NCI-H1694 (cell line): ENCODE data around the gene DNAJB4.
"Not testable (repeated sequence)": the region's sequence is repeated elsewhere in the genome, so short reads cannot be mapped to it uniquely, and the experiment has no call there.

Source experiments
- DNase-seq: peaks from one replicate; lab custom pipeline; 2025; lab: John Stamatoyannopoulos, UW

The DNAJB4 gene

GRCh38 chr1:78038071-78038470, 33.3 kb downstream of the DNAJB4 start:
- DNase-seq: no peak

DNA sequence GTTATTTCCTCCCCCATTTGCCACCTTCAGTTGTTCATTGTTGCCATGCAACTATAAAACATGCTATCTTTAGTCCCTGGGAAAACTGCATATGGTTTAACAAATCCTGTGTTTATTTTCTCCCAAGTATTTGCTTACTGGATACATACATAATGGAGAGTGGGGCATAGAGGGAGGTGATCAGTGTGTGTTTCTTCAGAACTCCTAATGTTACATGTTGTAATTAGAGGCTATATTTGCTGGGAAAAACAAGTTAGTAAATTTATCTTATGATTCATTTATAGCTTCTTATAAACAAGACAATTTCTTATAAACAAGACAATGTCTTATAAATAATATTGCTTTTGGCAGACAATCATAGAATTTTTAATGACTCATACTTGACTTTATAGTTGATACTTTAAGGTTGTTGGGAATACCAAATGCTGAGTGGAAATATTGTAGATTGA, 33.8 kb downstream of the DNAJB4 start:
- DNase-seq: no peak

DNA sequence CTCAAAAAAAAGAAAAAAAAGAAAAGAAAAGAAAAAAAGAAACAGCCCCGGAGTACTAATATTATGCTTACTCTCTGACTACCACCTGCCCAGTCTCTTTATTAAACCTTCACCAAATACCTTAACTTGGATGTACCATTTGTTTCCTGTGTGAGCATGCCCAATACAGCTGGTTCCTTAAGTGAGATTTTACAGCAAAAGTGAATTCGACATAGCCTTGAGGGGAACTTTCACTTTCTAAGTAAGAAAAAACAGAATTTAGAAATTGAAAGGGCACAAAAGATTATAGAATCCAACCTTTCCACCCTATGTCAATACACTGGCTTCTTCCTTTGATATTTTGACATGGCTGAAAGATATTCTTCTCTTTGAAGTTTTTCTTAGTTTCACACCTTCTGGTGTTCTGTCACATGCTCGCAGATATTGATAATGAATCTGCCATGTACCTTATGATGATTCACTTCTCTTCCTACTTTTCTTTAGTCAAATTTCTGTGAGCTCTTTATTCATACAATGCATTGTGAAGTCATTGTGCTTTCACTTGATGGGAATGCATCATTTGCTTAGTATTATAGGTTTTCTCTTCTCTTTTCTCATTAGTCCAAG, 35.8 kb downstream of the DNAJB4 start:
- DNase-seq: no peak

DNA sequence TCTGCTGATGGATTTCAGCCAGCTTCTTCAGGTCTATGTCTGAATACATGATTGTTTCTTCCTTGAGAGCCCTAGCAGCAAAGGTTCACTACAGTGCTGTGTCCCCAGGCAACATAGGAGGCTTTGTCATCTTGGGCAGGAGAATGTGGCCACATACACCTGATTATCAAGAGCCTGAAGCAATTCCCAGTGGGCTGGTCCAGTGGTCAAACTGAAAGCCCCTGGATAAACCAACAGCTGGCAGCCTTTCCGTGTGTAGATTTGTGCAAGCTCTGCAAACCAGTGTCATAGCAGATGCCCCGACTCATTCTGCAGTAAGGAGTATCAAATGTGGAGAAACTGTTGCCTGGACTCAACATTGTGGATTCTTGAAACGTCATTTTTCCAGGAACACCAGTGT, 38.7 kb downstream of the DNAJB4 start:
- no peak for DNase-seq

GRCh38 chr1:78044796-78045562, 40.2 kb downstream of the DNAJB4 start:
- no peak for DNase-seq

DNA sequence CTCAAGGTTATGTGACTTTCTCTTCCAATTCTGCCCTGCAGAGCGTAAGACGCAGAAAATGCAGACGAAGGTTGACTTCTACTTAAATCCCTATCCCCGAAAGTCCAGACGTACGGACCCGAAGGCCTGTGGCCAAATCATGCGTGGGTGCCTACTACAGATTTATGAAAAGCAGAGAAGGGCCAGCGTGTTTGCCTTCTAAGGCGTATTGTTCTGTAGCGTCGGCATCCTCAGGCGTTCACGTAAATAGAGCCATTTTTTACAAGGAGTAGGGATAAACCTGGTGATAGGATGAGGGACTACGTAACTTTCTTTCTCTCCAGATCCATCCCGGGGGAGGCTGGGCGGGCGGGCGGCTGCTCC, 40.8 kb downstream of the DNAJB4 start:
- no peak for DNase-seq

- DNase-seq: no peak
Measured at GRCh38 chr1:78045926-78046778, 41.4 kb downstream of the DNAJB4 start, which contains the start of gene GIPC2. GIPC2 (plus strand) TSS chr1:78045966; CDS start chr1:78046095, 129 bp downstream.

GRCh38 chr1:78047106-78047505, 42.4 kb downstream of the DNAJB4 start:
- no peak for DNase-seq

DNA sequence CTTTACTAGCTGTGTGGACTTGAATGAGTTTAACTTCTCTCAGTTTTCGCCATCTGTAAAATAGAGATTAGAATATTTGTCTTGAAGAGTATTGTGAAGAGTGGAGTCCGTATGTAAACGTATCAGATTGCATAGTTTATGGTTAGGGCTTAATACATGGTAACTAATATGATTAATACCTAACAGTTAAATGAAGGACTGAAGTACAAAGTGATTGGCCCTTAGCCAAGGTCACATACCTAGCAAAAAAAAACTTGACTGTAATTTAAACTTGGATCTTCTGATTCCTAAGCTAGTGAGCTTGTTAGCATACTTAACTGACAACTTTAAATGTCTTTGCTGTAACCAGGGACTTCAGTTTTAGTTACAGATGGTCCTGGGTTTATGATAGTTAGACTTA, 42.9 kb downstream of the DNAJB4 start:
- DNase-seq: no peak

DNA sequence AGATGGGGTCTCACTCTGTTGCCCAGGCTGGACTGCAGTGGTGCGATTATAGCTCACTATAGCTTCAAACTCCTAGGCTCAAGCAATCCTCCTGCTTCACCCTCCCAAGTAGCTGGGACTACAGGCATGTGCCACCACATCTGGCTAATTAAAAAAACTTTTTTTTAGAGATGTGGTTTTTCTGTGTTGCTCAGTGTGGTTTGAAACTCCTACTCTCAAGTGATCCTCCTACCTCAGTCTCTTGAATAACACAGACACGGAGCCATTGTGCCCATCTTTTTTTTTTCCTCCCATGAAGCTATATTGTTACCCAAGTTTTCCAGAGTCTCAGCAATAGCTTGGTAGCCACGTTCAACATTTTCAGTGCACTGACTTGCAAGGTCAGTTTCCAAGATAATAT, 43.7 kb downstream of the DNAJB4 start:
- no peak for DNase-seq

DNA sequence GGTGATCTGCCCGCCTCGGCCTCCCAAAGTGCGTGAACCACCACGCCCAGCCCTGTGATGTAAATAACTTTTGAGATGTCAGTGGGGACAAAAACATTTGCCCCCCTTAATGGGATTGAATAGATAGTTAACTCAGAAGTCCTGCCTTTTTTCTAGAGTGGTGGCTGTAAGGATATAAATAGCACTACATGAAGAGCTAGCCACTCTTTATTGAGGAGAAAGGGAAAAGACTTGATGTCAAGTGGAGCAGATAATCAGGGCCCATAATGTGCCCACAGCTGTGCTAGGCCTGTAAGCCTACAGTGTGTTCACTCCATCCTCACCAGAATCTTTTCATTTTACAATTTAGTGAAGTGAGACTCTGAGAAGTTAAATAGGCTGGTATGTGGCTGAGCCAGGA, 44.7 kb downstream of the DNAJB4 start:
- no peak for DNase-seq

DNA sequence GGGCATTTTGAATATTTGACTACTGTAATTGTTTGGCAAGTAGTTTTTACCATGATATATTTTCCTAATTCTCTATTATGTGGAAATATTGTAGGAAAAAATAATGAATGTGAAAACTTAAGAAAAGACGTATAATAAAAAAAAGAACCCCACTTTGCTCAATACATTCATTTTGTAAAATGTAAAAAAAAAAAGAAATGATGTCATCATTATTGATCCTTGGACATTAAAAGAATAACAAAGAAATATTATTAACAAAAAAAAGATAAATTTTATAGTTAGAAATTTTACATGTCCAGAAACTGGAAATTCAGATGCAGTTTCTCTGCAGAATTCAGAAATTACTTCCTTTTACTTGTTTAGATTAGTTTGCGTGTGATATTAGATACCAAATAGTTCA, 46.3 kb downstream of the DNAJB4 start:
- DNase-seq: no peak

GRCh38 chr1:78052685-78053405, 48.1 kb downstream of the DNAJB4 start:
- no peak for DNase-seq

DNA sequence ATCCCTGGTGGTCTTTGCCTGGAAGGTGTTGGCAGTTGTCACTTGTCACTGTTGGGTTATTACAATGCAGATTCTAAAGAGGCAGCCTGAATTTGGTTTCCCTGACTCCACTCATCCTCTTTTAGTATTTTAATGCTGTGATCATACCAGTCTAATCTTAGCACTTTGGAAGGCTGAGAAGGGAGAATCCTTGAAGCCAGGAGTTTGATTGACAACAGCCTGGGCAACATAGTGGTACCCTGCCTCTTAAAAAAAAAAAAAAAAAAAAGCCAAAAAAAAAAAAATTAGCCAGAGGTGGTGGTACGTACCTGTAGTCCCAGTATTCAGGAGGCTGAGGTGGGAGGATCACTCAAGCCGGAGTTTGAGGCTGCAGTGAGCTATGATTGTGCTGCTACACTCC, 48.8 kb downstream of the DNAJB4 start:
- no peak for DNase-seq

- no peak for DNase-seq
Measured at GRCh38 chr1:78054559-78054958, 49.8 kb downstream of the DNAJB4 start.

DNA sequence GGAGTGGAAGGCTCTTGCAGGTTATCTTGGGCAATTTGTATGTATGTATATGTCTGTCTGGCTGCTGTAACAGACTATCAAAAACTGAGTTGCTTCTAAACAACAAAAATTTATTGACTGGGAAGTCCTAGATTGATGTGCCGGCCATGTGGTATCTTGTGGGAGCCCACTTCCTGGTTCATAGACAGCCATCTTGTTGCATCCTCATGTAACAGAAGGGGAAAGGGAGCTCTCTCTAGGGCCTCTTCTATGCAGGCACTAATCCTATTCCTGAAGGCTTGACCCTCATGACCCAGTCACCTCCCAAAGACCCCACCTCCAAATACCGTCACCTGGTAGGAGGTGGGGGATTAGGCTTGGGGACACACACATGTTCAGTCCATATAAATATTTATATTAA, 50.2 kb downstream of the DNAJB4 start:
- DNase-seq: no peak

DNA sequence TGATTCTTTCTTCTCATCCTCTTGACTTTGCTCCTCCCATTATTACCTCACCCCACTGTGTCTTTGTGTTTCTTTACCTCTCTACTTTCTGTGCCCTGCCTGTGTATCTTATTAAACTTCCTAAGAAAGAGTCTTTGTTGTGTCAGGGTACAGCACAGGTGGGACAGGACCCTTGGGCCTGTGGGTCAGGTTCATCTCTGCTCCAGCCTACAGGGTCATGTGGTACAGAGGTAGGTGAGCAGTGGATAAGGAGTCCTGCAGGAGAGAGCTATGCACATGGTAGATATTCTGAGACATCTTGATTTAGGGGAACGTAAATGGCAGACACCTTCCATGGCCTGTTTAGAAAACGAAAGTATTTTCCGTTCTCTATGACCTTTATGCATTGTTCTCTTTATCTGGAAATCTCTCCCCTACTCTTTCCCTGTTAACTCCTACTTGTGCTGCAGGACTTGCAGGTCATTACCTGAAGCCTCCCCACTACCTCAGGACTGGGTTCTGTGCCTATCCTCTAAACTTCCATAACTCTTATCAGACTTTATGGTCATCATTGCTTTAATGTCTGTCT, 50.9 kb downstream of the DNAJB4 start:
- DNase-seq: no peak

GRCh38 chr1:78058670-78059069, 53.9 kb downstream of the DNAJB4 start:
- no peak for DNase-seq

DNA sequence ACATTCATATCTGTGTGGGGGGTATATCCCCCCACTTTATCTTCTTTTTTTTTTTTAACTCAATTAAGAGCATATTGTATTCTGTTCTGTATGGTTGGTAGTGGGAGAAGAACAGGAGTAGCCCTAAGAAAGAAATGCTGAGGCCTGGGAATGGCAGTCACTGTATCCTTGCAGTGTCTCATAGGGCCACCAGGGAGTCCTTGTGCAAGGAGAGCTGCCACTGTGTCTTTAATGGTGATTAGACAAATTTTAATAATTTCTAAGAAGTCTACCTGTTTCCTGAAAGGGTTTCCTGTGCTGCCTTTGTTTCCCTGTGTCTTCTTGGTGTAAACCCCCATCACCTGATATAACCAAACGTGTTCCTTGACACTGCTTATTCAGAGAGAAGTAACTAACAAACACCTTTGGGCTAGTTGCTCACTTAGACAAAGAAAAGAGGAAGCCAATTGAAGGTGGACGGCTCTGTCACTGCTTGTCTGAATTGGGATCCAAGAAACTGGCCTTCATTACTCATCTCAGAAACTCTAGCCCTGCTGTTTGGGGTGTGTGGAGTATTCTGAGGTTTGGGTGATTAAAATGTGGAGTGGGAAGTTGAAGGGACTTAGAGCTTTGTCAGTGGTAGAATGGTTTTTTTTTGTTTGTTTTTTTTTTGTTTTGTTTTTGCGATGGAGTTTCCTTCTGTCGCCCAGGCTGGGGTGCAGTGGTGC, 56.3 kb downstream of the DNAJB4 start:
- DNase-seq: no peak

GRCh38 chr1:78061825-78062523, 57.2 kb downstream of the DNAJB4 start:
- DNase-seq: no peak

GRCh38 chr1:78064886-78065285, 60.1 kb downstream of the DNAJB4 start:
- DNase-seq: not testable (repeated sequence)
